Middle frontal gyrus (tissue), 1 donor: ENCODE measurements around the gene ZNF727.
"Not testable (repeated sequence)": the region's sequence is repeated elsewhere in the genome, so short reads cannot be mapped to it uniquely, and the experiment has no call there.

Experiments used
- DNase-seq: peaks from one replicate; pipeline ENCODE4 v3.0.0-alpha.2; 2015; ENCODE audit warnings: low spot score; ENCODE audit errors: extremely low spot score

Gene ZNF727

DNA sequence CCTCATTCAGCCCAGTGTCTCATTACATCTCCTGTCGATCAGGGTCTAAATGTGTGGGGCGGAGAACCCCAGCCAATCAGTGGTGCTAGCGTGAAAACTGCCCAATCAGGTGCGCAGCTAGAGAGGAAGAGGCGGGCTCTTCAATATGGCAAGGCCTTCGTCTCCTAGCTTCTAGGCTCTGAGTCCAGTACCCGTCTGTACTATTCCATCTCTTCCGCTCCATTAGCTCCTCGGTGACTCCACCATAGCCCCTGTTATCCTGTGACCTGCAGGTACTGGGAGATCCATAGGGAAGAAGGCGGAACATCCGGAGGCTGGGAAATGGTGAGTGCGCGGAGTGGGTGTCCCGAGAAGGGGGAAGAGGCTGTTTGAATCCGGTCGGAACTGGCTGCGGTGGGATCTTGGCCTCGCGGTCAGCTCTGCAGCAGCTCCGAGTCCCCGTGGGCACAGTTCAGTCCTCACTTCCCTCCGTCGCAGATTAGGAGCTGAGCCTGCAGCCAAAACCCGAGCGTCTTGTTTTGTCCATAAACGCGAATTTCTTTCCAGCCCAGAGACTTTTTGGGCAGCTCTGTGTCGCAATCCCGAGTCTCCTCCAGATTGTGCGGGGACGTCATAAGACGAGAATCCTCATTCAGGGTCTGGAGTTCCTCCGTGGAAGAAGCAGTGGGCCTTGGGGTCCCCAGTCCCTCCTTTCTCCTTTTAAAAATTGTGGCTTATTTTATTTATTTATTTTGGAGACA, at the start of gene ZNF727:
ZNF727 (plus strand) TSS at position 134 of the 740 bp plus-strand sequence; CDS start at position 322, 188 bp downstream.
- peak; percentile 68 for DNase-seq

- DNase-seq, result no peak
These were observed 46.7 kb upstream of the ZNF727 start, which contains the start of gene ZNF722 for GRCh38 chr7:63998549-63998948. Gene ZNF722, plus strand, starts transcription at chr7:63998849. Its CDS starts 113 bp downstream, at chr7:63998962.

DNA sequence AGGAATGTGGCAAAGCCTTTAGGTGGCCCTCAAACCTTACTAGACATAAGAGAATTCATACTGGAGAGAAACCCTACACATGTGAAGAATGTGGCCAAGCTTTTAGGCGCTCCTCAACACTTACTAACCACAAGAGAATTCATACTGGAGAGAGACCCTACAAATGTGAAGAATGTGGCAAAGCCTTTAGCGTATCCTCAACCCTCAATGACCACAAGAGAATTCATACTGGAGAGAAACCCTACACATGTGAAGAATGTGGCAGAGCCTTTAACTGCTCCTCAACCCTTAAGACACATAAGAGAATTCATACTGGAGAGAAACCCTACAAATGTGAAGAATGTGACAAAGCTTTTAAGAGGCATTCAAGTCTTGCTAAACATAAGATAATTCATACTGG, 29.7 kb upstream of the ZNF727 start:
- DNase-seq, result not testable (repeated sequence)

DNA sequence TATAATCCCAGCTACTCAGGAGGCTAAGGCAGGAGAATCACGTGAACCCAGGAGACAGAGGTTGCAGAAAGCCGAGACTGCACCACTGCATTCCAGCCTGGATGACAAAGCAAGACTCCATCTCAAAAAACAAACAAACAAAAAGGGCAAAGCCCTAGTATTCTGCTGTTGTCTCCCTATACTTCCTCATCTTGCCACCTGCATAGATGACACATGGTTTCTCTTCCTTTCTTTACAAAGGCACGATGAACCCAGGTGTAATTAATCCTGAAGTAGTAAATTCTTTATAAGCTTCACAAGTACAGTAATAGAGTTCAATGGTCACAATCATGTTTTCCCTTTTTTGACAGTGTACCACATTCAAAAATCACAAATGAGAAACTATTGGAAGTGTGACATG, 9.8 kb upstream of the ZNF727 start:
- no peak for DNase-seq

- DNase-seq, result no peak
These were observed 8.1 kb upstream of the ZNF727 start for GRCh38 chr7:64037095-64037494.

- DNase-seq, result no peak
These were observed 781 bp downstream of the ZNF727 start for GRCh38 chr7:64046041-64046389.

DNA sequence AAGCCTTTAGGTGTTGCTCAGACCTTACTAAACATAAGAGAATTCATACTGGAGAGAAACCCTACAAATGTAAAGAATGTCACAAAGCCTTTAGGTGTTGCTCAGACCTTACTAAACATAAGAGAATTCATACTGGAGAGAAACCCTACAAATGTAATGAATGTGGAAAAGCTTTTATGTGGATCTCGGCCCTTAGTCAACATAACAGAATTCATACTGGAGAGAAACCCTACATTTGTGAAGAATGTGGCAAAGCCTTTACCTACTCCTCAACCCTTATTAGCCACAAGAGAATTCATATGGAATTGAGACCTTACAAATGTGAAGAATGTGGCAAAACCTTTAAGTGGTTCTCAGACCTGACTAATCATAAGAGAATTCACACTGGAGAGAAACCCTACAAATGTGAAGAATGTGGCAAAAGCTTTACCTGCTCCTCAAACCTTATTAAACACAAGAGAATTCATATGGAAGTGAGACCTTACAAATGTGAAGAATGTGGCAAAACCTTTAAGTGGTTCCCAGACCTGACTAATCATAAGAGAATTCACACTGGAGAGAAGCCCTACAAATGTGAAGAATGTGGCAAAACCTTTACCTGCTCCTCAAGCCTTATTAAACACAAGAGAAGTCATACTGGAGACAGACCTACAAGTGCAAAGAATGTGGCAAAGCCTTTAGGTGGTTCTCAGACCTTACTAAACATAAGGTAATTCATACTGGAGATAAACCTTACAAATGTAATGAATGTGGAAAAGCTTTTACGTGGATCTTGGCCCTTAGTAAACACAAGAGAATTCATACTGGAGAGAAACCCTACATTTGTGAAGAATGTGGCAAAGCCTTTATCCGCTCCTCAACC, 32.8 kb downstream of the ZNF727 start:
- not testable (repeated sequence) for DNase-seq

GRCh38 chr7:64078699-64078994, 33.4 kb downstream of the ZNF727 start:
- no peak for DNase-seq

- DNase-seq, result no peak
These were observed 42.3 kb downstream of the ZNF727 start for GRCh38 chr7:64087501-64087900.

- not testable (repeated sequence) for DNase-seq
These were observed 43.6 kb downstream of the ZNF727 start for GRCh38 chr7:64088863-64089262.
